MM.1S (cell line): Measurements from ENCODE around the gene SAMD14.
A peak's percentile ranks its signal among the peaks of the same experiment; 100 is the strongest.

Source experiments
- DNase-seq: peaks from one replicate; pipeline ENCODE4 v3.0.0-alpha.2; 2015
- H2AFZ ChIP-seq: fragments of 300-600 bp; sonication (generic); 2 replicates; pipeline ENCODE4 v1.6.0; 2016; ENCODE audit warnings: antibody characterized with exemption, low read length
- H3F3A ChIP-seq: fragments of 300-600 bp; sonication (generic); 2 replicates; pipeline ENCODE4 v1.6.1; 2016; ENCODE audit warnings: mild to moderate bottlenecking, antibody characterized with exemption, low read length, moderate library complexity, mixed read lengths; ENCODE audit not compliant: insufficient read depth
- H3K27ac ChIP-seq: fragments of 300-600 bp; sonication (generic); 2 replicates; pipeline ENCODE4 v1.5.1; 2016; ENCODE audit warnings: mild to moderate bottlenecking, low read length
- H3K27me3 ChIP-seq: fragments of 300-600 bp; sonication (generic); replicated peaks from 2 replicates; pipeline ENCODE4 v1.6.0; 2016; ENCODE audit warnings: low read length; ENCODE audit not compliant: insufficient read depth
- H3K36me3 ChIP-seq: fragments of 300-600 bp; sonication (generic); replicated peaks from 2 replicates; pipeline ENCODE4 v1.6.1; 2016; ENCODE audit warnings: mild to moderate bottlenecking, low read length, mixed read lengths; ENCODE audit not compliant: insufficient read depth
- H3K4me1 ChIP-seq: fragments of 300-600 bp; sonication (generic); 2 replicates; pipeline ENCODE4 v1.6.1; 2016; ENCODE audit warnings: low read length, mixed read lengths
- H3K4me2 ChIP-seq: fragments of 300-600 bp; sonication (generic); 2 replicates; pipeline ENCODE4 v1.6.0; 2016; ENCODE audit warnings: low read depth, low read length
- H3K4me3 ChIP-seq: fragments of 300-600 bp; sonication (generic); 2 replicates; pipeline ENCODE4 v1.5.1; 2016; ENCODE audit warnings: low read length, mixed read lengths
- H3K79me2 ChIP-seq: fragments of 300-600 bp; sonication (generic); 2 replicates; pipeline ENCODE4 v1.6.1; 2016; ENCODE audit warnings: mixed run types, low read length, mixed read lengths
- H3K9ac ChIP-seq: fragments of 300-600 bp; sonication (generic); 2 replicates; pipeline ENCODE4 v1.6.1; 2016; ENCODE audit warnings: low read length, mixed read lengths
- H3K9me2 ChIP-seq: fragments of 300-600 bp; sonication (generic); replicated peaks from 2 replicates; pipeline ENCODE4 v1.6.1; 2016; ENCODE audit warnings: mild to moderate bottlenecking, low read length, mixed read lengths; ENCODE audit not compliant: insufficient read depth
- H3K9me3 ChIP-seq: fragments of 300-600 bp; sonication (generic); replicated peaks from 2 replicates; pipeline ENCODE4 v1.6.1; 2016; ENCODE audit warnings: mild to moderate bottlenecking, low read length, mixed read lengths; ENCODE audit not compliant: insufficient read depth
- H4K20me1 ChIP-seq: fragments of 300-600 bp; sonication (generic); 2 replicates; pipeline ENCODE4 v1.6.1; 2016; ENCODE audit warnings: mild to moderate bottlenecking, low read length, moderate library complexity, mixed read lengths; ENCODE audit not compliant: insufficient read depth
- EZH2 ChIP-seq: fragments of 300-600 bp; sonication (generic); optimal IDR thresholded peaks from 2 replicates; pipeline ENCODE3; 2017; ENCODE audit warnings: low read depth, mild to moderate bottlenecking, antibody characterized with exemption, low read length, mixed read lengths
- EZH2phosphoT487 ChIP-seq: fragments of 300-600 bp; sonication (generic); IDR thresholded peaks from 2 replicates; pipeline ENCODE4 v1.6.1; 2018; ENCODE audit warnings: antibody characterized with exemption, low read length
- TF ChIP-seq, protein P1 (sequence below): fragments of 300-600 bp; sonication (generic); IDR thresholded peaks from 2 replicates; pipeline ENCODE4 v1.5.1; 2016; ENCODE audit warnings: antibody characterized with exemption, low read length, mixed read lengths

The SAMD14 gene

DNA sequence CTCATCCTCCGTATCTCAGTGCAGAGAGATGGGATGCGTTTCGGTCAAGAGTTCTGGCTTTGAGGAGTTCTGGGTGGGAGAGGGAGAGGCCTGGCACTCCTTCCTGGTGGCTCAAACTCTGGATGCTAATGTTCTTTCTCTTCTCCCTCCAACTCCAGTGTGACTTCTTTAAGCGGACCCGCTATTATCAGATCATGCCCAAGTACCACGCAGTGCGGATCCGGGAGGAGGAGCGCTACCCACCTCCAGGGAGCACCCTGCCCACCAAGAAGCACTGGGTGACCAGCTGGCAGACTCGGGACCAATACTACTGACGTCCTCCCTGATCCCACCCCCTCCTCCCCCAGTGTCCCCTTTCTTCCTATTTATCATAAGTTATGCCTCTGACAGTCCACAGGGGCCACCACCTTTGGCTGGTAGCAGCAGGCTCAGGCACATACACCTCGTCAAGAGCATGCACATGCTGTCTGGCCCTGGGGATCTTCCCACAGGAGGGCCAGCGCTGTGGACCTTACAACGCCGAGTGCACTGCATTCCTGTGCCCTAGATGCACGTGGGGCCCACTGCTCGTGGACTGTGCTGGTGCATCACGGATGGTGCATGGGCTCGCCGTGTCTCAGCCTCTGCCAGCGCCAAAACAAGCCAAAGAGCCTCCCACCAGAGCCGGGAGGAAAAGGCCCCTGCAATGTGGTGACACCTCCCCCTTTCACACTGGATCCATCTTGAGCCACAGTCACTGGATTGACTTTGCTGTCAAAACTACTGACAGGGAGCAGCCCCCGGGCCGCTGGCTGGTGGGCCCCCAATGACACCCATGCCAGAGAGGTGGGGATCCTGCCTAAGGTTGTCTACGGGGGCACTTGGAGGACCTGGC is 40.8 kb downstream of the SAMD14 start:
- no peaks in the 10 kb centered on the region for H3K9me2 ChIP-seq
- no peak overlapping the region for H2AFZ ChIP-seq
- no peaks in the 10 kb centered on the region for H3K4me1 ChIP-seq
- H4K20me1 ChIP-seq, result no peaks in the 10 kb centered on the region
- H3K9me3 ChIP-seq, result no peaks in the 10 kb centered on the region
- no peak overlapping the region for H3K4me2 ChIP-seq
- H3K79me2 ChIP-seq, result no peaks in the 10 kb centered on the region
- H3F3A ChIP-seq, result 0 out of 2 replicates have a peak, but pooled peaks cover 9% of the 10 kb centered on the region
- H3K9ac ChIP-seq, result no peak overlapping the region
- H3K4me3 ChIP-seq, result no peak overlapping the region
- H3K27me3 ChIP-seq, result no peaks in the 10 kb centered on the region
- no peak for DNase-seq
- TF ChIP-seq EZH2phosphoT487, result no peak
- TF ChIP-seq EZH2, result no peak
- TF ChIP-seq, protein P1, sequence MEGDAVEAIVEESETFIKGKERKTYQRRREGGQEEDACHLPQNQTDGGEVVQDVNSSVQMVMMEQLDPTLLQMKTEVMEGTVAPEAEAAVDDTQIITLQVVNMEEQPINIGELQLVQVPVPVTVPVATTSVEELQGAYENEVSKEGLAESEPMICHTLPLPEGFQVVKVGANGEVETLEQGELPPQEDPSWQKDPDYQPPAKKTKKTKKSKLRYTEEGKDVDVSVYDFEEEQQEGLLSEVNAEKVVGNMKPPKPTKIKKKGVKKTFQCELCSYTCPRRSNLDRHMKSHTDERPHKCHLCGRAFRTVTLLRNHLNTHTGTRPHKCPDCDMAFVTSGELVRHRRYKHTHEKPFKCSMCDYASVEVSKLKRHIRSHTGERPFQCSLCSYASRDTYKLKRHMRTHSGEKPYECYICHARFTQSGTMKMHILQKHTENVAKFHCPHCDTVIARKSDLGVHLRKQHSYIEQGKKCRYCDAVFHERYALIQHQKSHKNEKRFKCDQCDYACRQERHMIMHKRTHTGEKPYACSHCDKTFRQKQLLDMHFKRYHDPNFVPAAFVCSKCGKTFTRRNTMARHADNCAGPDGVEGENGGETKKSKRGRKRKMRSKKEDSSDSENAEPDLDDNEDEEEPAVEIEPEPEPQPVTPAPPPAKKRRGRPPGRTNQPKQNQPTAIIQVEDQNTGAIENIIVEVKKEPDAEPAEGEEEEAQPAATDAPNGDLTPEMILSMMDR, result no peak
- no peaks in the 10 kb centered on the region for H3K36me3 ChIP-seq
- H3K27ac ChIP-seq, result no peak overlapping the region

DNA sequence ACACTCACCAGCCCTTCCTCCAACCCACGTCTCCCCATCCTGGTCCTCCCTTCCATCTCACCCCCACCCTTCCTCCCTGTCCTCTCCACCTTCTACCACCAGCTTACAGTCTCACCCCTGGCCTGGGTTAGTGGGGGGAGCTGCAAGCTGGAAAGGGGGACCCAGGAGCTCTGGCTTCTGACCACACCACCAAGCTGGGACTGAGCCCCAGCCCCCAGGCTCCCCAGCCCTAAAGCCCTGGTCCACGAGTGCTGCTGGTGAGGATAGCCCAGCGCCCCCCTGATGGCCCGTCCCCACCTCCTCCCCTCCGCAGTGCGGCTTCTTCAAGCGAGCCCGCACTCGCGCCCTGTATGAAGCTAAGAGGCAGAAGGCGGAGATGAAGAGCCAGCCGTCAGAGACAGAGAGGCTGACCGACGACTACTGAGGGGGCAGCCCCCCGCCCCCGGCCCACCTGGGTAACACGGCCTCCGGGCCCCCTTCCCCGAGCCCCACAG is 42.0 kb downstream of the SAMD14 start:
- H3K9me3 ChIP-seq, result no peaks in the 10 kb centered on the region
- H3K36me3 ChIP-seq, result no peaks in the 10 kb centered on the region
- H2AFZ ChIP-seq, result no peak overlapping the region
- no peaks in the 10 kb centered on the region for H3K4me1 ChIP-seq
- no peak overlapping the region for H3K4me2 ChIP-seq
- H4K20me1 ChIP-seq, result no peaks in the 10 kb centered on the region
- no peak for DNase-seq
- no peaks in the 10 kb centered on the region for H3K27me3 ChIP-seq
- TF ChIP-seq, protein P1, result no peak
- TF ChIP-seq EZH2, result no peak
- no peak for TF ChIP-seq EZH2phosphoT487
- H3K79me2 ChIP-seq, result no peaks in the 10 kb centered on the region
- H3K4me3 ChIP-seq, result no peak overlapping the region
- H3K9ac ChIP-seq, result no peak overlapping the region
- no peaks in the 10 kb centered on the region for H3K9me2 ChIP-seq
- H3K27ac ChIP-seq, result no peak overlapping the region
- H3F3A ChIP-seq, result 0 out of 2 replicates have a peak, but pooled peaks cover 4% of the 10 kb centered on the region

DNA sequence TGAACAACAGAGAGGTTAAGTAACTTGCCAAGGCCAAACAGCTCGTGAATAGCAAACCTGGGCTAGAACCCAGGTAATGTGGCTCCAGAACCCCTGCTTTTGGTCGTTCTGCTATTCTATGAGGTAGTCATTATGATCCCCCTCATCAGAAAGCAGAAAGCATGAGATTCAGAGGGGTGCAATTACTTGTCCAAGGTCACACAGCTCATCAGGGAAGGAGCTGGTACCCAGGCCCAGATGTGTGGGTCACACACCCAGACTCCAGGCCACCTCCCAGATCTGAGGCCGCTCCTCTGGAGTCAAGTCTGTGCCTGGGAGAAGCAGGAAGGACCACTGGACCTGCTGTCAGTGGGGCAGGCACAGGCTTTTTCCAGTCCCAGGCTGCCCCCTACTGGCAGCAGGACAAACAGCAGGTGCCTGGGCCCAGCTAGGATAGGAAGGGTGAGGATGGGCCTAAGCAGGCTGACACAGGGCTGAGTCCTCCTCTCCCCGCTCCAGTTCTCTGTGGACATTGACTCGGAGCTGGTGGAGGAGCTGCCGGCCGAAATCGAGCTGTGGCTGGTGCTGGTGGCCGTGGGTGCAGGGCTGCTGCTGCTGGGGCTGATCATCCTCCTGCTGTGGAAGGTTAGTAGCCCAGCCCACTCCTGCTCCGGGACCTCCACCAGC is 42.6 kb downstream of the SAMD14 start:
- TF ChIP-seq EZH2phosphoT487, result no peak
- TF ChIP-seq, protein P1, result peak; percentile 97
- TF ChIP-seq EZH2, result no peak
- no peak overlapping the region for H3K9ac ChIP-seq
- H3K9me2 ChIP-seq, result no peaks in the 10 kb centered on the region
- no peak overlapping the region for H2AFZ ChIP-seq
- H4K20me1 ChIP-seq, result no peaks in the 10 kb centered on the region
- H3K4me1 ChIP-seq, result no peaks in the 10 kb centered on the region
- no peaks in the 10 kb centered on the region for H3K79me2 ChIP-seq
- no peaks in the 10 kb centered on the region for H3K27me3 ChIP-seq
- no peaks in the 10 kb centered on the region for H3K9me3 ChIP-seq
- H3F3A ChIP-seq, result 0 out of 2 replicates have a peak, but pooled peaks cover 4% of the 10 kb centered on the region
- no peaks in the 10 kb centered on the region for H3K36me3 ChIP-seq
- peak; percentile 50 for DNase-seq
- no peak overlapping the region for H3K4me3 ChIP-seq
- H3K4me2 ChIP-seq, result no peak overlapping the region
- H3K27ac ChIP-seq, result no peak overlapping the region
